ENCODE results near the gene NAGA.

Gene NAGA

DNA sequence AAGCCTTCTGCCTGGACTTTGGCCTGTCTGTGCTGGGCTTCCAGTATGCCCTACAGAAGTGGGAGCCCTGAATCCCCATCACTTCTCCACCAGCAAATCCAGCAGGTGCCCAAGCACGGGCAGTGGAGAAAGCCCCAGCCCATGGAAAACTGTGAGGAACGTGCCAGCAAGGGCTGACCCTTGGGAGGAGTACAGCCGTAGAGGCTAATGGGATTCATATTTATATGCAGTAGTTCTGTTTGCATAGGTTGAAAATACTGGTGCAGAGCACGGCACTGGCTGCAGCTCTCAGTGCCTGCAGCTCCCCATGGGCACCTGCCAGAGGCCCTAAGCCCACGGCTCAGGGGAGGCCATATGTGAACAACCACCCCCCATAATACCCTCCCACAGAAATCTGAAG, 10.1 kb downstream of the NAGA start:
- H3K4me3 ChIP-seq (ENCODE audit: low read length) = no peak overlapping the region
- DNase-seq (ENCODE audit: low read depth) = no peak
- TF ChIP-seq, protein P1, sequence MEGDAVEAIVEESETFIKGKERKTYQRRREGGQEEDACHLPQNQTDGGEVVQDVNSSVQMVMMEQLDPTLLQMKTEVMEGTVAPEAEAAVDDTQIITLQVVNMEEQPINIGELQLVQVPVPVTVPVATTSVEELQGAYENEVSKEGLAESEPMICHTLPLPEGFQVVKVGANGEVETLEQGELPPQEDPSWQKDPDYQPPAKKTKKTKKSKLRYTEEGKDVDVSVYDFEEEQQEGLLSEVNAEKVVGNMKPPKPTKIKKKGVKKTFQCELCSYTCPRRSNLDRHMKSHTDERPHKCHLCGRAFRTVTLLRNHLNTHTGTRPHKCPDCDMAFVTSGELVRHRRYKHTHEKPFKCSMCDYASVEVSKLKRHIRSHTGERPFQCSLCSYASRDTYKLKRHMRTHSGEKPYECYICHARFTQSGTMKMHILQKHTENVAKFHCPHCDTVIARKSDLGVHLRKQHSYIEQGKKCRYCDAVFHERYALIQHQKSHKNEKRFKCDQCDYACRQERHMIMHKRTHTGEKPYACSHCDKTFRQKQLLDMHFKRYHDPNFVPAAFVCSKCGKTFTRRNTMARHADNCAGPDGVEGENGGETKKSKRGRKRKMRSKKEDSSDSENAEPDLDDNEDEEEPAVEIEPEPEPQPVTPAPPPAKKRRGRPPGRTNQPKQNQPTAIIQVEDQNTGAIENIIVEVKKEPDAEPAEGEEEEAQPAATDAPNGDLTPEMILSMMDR (IDR thresholded peaks at IDR 0.05; ENCODE audit: insufficient read depth, low read depth, low read length, missing control alignments) = no peak

DNA sequence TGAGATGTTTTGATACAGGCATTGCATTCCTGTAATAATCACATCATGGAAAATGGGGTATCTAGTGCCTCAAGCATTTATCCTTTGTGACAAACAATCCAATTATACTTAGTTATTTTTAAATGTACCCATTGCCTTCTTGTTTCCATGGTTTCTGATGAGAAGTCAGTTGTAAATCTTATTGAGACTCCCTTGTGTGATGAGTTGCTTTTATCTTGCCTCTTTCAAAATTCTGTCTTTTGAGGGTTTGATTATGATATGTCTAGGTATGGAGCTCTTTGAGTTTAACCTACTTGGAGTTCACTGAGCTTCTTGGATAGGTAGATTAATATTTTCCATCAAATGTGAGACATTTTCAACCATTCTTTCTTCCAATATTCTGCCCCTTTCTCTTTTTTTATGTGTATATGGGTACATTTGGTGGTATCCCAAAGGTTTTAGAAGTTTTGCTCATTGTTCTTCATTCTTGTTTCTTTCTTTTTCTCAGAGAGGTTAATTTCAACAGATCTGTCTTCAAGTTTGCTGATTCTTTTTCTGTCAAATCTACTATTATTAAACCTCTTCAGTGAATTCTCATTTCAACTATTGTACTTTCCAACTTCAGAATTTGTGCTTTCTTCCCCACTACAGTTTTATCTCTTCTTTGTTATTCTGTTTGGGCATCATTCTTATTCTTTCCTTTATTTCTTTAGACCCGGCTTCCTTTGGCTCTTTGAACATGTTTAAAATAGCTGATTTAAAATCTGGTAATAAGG, 13.7 kb downstream of the NAGA start:
- TF ChIP-seq, protein P1 (IDR thresholded peaks at IDR 0.05; ENCODE audit: insufficient read depth, low read depth, low read length, missing control alignments) = no peak
- H3K4me3 ChIP-seq (ENCODE audit: low read length) = no peak overlapping the region
- no peak for DNase-seq (ENCODE audit: low read depth)

DNA sequence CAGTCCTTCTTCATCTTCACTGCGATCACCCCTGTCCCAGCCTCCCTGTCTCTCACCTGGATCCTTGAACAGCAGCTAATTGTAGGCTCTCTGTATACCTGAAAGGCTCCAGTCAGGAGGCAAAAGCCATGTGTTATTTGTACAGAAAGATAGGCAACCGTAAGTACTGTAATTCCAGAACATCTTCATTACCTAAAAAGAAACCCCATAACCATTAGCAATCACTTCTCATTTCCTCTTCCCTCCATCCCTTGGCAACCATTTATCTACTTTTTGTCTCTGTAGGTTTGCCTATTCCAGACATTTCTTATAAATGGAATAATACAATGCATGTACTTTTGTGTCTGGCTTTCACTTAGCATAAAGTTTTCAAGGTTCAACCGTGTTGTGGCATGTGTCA, 17.8 kb downstream of the NAGA start:
- DNase-seq (ENCODE audit: low read depth) = no peak
- TF ChIP-seq, protein P1 (IDR thresholded peaks at IDR 0.05; ENCODE audit: insufficient read depth, low read depth, low read length, missing control alignments) = no peak

DNA sequence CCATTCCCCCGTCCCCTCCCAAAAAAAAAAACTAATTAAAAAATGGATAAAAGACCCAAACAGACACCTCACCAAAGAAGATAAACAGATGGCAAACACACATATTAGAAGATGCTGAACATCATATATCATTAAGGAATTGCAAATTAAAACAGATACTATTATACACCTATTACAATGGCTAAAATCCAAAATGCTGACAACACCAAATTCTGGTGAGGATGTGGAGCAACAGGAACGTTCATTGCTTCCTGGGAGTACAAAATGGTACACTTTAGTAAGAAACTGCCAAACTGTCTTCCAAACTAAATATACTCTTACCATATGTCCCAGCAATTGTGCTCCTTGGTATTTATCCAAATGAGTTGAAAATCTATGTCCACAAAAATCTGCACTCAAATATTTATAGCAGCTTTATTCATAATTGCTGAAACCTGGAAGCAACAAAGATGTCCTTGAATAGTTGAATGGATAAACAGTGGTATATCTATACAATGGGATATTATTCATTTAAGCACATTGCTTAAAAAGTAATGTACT, 19.9 kb downstream of the NAGA start:
- H3K4me3 ChIP-seq (ENCODE audit: low read length) = no peak overlapping the region
- TF ChIP-seq, protein P1 (IDR thresholded peaks at IDR 0.05; ENCODE audit: insufficient read depth, low read depth, low read length, missing control alignments) = no peak

More for the DNA sequence above, 17.8 kb downstream of the NAGA start:
- no peak overlapping the region for H3K4me3 ChIP-seq (ENCODE audit: low read length)

DNA sequence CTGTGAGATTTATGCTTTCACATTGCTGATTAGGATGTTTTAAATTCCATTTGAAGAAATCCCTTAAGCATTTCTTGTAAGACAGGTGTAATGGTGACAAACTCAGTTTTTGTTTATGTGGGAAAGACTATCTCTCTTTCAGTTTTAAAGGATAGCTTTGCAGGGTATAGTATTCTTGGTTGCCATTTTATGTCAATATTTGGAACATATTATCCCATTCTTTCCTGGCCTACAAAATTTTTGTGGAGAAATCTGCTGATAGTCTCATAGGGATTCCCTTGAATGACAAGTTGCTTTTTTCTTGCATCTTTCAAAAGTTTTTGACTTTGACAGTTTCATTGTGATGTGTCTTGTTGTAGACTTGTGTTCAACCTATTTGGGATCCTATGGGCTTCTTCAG, 28.8 kb downstream of the NAGA start:
- H3K4me3 ChIP-seq (ENCODE audit: low read length) = no peak overlapping the region
- no peak for DNase-seq (ENCODE audit: low read depth)
- TF ChIP-seq, protein P1 (IDR thresholded peaks at IDR 0.05; ENCODE audit: insufficient read depth, low read depth, low read length, missing control alignments) = no peak

More for the DNA sequence above, 19.9 kb downstream of the NAGA start:
- no peak for DNase-seq (ENCODE audit: low read depth)

DNA sequence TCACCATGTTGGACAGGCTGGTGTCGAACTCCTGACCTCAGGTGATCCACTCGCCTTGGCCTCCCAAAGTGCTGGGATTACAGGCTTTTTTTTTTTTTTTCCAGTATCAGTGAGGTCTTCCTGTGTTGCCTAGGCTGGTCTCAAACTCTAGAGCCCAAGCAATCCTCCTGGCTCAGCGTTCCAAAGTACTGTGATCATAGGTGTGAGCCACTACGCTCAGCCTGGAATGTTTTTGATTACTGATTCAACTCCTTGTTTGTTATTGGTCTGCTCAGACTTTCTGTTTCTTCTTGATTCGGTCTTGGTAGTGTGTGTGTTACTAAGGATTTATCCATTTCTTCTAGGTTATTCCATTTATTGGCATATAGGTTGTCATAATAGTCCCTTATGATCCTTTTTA, 31.3 kb downstream of the NAGA start:
- no peak overlapping the region for H3K4me3 ChIP-seq (ENCODE audit: low read length)
- TF ChIP-seq, protein P1 (IDR thresholded peaks at IDR 0.05; ENCODE audit: insufficient read depth, low read depth, low read length, missing control alignments) = no peak
- DNase-seq (ENCODE audit: low read depth) = peak; percentile 30

DNA sequence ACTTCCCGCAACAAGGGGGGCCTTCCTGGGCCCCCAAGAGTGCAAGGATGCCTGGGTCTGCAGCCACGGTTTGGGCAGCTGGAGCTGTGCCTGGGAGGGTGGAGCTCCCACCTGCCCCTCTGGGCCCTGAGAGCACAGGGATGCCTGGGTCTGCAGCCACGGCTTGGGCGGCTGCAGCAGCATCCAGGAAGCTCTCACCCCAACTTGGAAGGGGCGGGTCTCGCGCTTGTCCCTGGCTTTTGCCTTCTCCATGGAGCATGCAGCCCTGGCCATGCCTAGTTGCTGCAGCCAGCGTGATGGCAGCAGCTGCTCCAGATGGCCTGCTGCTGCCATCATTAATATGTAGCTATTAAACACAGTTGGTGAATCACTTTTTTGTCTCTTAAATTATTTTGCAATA, 35.4 kb downstream of the NAGA start:
- no peak overlapping the region for H3K4me3 ChIP-seq (ENCODE audit: low read length)
- no peak for DNase-seq (ENCODE audit: low read depth)
- TF ChIP-seq, protein P1 (IDR thresholded peaks at IDR 0.05; ENCODE audit: insufficient read depth, low read depth, low read length, missing control alignments) = no peak
